Uterine smooth muscle cell (primary cell): ENCODE results near the gene NEO1. TPM values are rescaled to one million over a fixed set of nuclear protein-coding genes. Genes with fewer than 3 reads are reported as not detected.

Experiments used
- total RNA-seq: library from RNA; depleted of rRNA; stranded (reverse); fragments of >200 nt; gene quantifications from 2 replicates; pipeline ENCODE4 v1.2.3, GENCODE V29; 2014

The NEO1 gene, protein sequence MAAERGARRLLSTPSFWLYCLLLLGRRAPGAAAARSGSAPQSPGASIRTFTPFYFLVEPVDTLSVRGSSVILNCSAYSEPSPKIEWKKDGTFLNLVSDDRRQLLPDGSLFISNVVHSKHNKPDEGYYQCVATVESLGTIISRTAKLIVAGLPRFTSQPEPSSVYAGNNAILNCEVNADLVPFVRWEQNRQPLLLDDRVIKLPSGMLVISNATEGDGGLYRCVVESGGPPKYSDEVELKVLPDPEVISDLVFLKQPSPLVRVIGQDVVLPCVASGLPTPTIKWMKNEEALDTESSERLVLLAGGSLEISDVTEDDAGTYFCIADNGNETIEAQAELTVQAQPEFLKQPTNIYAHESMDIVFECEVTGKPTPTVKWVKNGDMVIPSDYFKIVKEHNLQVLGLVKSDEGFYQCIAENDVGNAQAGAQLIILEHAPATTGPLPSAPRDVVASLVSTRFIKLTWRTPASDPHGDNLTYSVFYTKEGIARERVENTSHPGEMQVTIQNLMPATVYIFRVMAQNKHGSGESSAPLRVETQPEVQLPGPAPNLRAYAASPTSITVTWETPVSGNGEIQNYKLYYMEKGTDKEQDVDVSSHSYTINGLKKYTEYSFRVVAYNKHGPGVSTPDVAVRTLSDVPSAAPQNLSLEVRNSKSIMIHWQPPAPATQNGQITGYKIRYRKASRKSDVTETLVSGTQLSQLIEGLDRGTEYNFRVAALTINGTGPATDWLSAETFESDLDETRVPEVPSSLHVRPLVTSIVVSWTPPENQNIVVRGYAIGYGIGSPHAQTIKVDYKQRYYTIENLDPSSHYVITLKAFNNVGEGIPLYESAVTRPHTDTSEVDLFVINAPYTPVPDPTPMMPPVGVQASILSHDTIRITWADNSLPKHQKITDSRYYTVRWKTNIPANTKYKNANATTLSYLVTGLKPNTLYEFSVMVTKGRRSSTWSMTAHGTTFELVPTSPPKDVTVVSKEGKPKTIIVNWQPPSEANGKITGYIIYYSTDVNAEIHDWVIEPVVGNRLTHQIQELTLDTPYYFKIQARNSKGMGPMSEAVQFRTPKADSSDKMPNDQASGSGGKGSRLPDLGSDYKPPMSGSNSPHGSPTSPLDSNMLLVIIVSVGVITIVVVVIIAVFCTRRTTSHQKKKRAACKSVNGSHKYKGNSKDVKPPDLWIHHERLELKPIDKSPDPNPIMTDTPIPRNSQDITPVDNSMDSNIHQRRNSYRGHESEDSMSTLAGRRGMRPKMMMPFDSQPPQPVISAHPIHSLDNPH (N-terminal part only)
- total RNA-seq, result 12.5 and 14.6 TPM in 2 replicates

DNA sequence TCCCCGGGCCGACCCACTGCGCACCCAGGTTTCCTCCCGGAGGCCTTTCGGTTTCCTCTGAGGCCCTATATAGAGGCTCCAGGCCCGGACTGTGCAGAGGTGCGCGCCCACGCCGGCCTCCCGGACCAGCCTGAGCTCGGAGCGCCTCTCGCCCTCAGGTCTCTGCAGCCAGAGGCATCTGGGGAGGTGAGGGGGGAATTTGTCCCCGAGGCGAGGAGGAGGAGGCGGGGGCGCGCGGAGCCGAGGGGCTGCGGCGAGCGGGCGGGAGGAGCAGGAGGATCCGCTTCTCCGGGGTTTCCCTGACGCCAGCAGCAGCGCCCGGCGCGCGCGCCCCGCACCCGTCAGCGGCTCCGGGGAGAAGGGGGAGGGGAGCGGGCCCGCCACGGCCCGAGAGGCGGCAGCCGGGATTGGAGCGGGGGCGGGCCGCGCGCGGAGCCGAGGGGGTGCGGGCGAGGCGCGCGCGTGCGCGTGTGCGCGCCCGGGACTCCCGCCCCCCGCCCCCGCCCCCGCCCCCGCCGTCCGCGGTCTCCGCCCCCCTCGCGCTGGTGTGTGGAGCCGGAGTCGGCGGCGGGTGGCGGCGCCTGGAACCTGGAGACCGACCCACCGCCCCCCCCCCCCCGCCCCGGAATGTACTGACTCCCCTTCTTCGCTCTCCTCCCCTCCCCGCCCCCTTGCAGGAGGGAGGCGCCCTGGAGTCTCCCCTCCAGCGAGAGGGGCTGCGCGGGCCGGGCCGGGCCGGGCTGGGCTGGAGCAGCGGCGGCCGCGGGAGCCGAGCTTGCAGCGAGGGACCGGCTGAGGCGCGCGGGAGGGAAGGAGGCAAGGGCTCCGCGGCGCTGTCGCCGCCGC lies at the start of gene NEO1:
TSS of gene NEO1 (plus strand) at position 657 of the 846 bp plus-strand sequence. CDS start 213 bp downstream, outside the sequence.

